GM12892 (cell line): ENCODE data around the gene CASKIN1.

Experiments
- POLR2A ChIP-seq: IDR thresholded peaks from 2 replicates; pipeline ENCODE4 v1.6.1; 2011; ENCODE audit warnings: low read depth, low read length, control low read depth
- POLR2AphosphoS5 ChIP-seq: IDR thresholded peaks from 2 replicates; pipeline ENCODE4 v1.6.1; 2011; ENCODE audit warnings: low read depth, low read length, control low read depth
- TAF1 ChIP-seq: IDR thresholded peaks from 2 replicates; pipeline ENCODE4 v1.6.1; 2011; ENCODE audit warnings: low read depth, mild to moderate bottlenecking, control low read depth, low read length, borderline replicate concordance

DNA sequence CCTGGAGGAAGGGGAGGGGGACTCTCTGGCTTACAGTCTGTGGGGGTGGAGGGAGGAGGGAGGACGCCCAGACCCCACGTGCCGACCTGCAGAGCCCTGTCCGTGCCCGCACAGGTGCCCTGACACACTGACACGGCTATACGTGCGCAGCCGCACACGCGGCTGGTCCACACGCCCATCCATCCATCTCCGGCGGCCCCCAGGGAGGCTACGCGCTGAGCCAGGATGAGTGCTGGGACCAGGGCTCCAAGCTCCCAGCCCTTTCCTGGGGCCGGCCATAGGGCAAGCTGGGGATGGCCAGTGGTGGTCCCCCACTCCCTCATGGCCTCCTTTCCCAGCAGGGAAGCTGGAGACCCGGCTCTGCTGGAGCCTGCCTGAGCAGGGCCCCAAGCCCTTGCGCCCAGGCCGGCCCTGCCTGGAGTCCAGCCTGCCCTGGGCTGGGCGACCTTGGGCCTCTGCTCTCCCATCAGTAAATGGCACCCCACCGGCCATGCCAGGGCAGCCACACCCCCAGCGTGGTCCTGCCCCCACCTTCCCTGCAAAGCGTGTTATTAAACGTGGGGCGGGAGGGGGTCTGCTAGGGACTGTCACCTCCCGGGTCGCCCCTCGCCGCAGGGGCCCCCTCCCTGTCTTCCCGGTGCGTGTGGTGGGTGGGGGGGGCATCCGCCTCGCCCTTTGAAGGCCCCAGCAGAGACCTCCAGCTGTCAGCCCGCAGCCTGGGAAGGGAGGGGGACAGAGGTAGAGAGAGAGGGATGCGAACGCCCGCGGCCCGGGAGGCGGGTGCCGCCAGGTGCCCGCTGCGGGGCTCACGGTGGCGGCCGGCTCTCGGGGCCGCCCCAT is 863 bp downstream of the CASKIN1 start:
- TF ChIP-seq POLR2A = no peak
- TF ChIP-seq TAF1 = no peak
- TF ChIP-seq POLR2AphosphoS5 = no peak
